ENCODE results near the gene NUPR1. TPM values are rescaled to one million over a fixed set of nuclear protein-coding genes. Genes with fewer than 3 reads are reported as not detected.

The NUPR1 gene
- total and polyA plus RNA-seq, 2 of the 13 experiments (the other 11 are each of a cell fraction or from before 2014, with no cell fraction given) = 18.0 to 25.6 TPM

DNA sequence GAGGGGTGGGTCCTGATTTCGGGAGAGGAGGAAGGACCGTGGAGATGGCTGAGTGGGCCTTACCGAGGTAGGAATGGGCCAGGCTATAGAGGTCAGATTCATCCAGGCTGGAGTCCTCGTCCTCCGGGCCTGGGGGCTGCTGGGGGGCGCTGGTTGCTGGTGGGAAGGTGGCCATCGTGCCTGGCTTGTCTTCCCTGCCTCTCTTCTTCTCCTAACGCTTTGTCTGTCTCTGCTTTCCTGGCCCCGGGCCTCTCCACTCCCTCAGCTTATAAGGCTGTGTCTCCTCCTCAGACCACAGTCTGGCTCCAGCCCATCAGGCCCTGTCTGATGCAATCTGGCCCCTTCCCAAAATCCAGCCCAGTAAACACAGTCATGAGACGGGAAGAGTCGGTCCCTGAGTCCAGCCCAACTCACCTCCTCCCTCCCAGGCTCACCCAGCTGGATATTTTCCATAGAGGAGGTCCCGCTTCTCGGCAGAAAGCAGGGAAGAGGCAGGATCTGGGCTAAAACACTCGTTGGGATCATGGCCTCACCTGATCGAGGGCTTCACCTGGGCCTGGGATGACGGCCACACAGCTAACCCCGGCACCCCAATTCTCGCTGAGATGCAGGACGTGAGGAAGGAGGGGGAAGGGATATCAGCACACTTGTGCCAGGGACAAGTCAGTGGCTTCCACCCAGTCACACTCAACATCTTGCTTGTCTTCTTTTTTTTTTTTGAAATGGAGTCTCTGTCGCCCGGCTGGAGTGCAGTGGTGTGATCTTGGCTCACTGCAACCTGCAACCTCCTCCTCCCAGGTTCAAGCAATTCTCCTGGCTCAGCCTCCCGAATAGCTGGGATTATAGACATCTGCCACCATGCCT lies at the start of gene NUPR1 (continued):
- TF ChIP-seq, protein P1, sequence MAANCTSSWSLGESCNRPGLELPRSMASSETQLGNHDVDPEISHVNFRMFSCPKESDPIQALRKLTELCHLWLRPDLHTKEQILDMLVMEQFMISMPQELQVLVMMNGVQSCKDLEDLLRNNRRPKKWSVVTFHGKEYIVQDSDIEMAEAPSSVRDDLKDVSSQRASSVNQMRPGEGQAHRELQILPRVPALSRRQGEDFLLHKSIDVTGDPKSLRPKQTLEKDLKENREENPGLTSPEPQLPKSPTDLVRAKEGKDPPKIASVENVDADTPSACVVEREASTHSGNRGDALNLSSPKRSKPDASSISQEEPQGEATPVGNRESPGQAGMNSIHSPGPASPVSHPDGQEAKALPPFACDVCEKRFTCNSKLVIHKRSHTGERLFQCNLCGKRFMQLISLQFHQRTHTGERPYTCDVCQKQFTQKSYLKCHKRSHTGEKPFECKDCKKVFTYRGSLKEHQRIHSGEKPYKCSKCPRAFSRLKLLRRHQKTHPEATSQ (CRISPR knock-in tag; IDR thresholded peaks at IDR 0.05; ENCODE audit: borderline replicate concordance) = no peak
- TF ChIP-seq, protein P2, sequence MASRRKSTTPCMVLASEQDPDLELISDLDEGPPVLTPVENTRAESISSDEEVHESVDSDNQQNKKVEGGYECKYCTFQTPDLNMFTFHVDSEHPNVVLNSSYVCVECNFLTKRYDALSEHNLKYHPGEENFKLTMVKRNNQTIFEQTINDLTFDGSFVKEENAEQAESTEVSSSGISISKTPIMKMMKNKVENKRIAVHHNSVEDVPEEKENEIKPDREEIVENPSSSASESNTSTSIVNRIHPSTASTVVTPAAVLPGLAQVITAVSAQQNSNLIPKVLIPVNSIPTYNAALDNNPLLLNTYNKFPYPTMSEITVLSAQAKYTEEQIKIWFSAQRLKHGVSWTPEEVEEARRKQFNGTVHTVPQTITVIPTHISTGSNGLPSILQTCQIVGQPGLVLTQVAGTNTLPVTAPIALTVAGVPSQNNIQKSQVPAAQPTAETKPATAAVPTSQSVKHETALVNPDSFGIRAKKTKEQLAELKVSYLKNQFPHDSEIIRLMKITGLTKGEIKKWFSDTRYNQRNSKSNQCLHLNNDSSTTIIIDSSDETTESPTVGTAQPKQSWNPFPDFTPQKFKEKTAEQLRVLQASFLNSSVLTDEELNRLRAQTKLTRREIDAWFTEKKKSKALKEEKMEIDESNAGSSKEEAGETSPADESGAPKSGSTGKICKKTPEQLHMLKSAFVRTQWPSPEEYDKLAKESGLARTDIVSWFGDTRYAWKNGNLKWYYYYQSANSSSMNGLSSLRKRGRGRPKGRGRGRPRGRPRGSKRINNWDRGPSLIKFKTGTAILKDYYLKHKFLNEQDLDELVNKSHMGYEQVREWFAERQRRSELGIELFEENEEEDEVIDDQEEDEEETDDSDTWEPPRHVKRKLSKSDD (CRISPR knock-in tag; IDR thresholded peaks at IDR 0.05; ENCODE audit: low read depth) = no peak
- TF ChIP-seq ZSCAN20 (CRISPR knock-in tag; IDR thresholded peaks at IDR 0.05; ENCODE audit: borderline replicate concordance) (no peak), MXD4 (CRISPR knock-in tag; IDR thresholded peaks at IDR 0.05) (no peak), EZH2 (conservative IDR thresholded peaks at IDR 0.05; ENCODE audit: low read depth, low read length) (no peak), ZBTB39 (CRISPR knock-in tag; IDR thresholded peaks at IDR 0.05) (no peak), NRL (CRISPR knock-in tag; IDR thresholded peaks at IDR 0.05; ENCODE audit: borderline replicate concordance) (no peak), ZBTB21 (CRISPR knock-in tag; IDR thresholded peaks at IDR 0.05) (no peak), NONO (IDR thresholded peaks at IDR 0.05) (no peak), NONO (CRISPR knock-in tag; conservative IDR thresholded peaks at IDR 0.05) (peak; percentile 86), GPBP1L1 (CRISPR knock-in tag; IDR thresholded peaks at IDR 0.05) (no peak), MBD4 (IDR thresholded peaks at IDR 0.05; ENCODE audit: borderline replicate concordance, low read length) (no peak), KDM5A (IDR thresholded peaks at IDR 0.05; ENCODE audit: borderline replicate concordance, low read length) (no peak), MYNN (CRISPR knock-in tag; IDR thresholded peaks at IDR 0.05; ENCODE audit: low read depth) (no peak), ZBTB2 (CRISPR knock-in tag; IDR thresholded peaks at IDR 0.05; ENCODE audit: low read depth) (no peak), ZMYM2 (CRISPR knock-in tag; IDR thresholded peaks at IDR 0.05) (no peak), ZNF205 (CRISPR knock-in tag; IDR thresholded peaks at IDR 0.05) (no peak)
- TF ChIP-seq, protein P3, sequence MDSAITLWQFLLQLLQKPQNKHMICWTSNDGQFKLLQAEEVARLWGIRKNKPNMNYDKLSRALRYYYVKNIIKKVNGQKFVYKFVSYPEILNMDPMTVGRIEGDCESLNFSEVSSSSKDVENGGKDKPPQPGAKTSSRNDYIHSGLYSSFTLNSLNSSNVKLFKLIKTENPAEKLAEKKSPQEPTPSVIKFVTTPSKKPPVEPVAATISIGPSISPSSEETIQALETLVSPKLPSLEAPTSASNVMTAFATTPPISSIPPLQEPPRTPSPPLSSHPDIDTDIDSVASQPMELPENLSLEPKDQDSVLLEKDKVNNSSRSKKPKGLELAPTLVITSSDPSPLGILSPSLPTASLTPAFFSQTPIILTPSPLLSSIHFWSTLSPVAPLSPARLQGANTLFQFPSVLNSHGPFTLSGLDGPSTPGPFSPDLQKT (CRISPR knock-in tag; IDR thresholded peaks at IDR 0.05; ENCODE audit: borderline replicate concordance) = no peak
